Activated CD4-positive, alpha-beta T cell treated with anti-CD3 and anti-CD28 coated beads for 1 hour (primary cell): ENCODE data around the gene CHST8.
"Not testable (repeated sequence)": the region's sequence is repeated elsewhere in the genome, so short reads cannot be mapped to it uniquely, and the experiment has no call there.

Source experiments
- DNase-seq: peaks from one replicate; pipeline ENCODE4 v3.0.0-alpha.2; 2020

The CHST8 gene

DNA sequence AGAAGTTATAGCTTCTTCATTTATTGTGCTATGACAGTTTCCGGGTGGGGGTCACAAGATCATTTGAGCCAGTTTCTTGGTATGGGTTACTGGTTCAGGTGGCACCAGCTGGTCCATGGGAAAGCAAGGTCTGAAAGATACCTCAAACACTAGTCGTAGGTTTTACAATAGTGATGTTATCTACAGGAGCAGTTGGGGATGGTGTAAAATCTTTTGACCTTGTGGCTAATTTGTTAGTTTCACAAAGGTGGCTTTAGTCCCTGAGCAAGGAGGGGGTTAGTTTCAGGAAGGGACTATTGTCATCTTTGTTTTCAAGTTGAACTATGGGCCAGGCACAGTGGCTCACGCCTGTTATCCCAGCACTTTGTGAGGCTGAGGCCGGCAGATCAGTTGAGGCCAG is 24.6 kb downstream of the CHST8 start:
- no peak for DNase-seq

DNA sequence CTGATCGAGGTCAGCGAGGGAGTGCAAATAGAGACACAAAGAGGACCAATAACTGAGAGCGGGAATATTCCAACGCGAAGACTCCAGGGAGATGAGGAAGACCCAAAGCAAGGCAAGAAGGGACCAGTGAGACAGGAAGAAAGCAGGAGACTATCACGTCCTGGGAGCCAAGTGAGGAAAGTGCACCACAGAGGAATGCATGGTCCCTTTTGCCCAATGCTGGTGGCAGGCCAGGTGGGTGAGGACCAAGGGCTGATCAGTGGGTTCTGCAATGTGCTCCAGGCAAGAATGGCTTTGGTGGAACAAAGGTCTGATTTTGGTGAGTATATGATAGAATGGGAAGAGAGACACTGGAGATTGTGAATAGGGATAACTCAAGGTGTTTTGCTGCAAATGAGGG is 25.4 kb downstream of the CHST8 start:
- no peak for DNase-seq

DNA sequence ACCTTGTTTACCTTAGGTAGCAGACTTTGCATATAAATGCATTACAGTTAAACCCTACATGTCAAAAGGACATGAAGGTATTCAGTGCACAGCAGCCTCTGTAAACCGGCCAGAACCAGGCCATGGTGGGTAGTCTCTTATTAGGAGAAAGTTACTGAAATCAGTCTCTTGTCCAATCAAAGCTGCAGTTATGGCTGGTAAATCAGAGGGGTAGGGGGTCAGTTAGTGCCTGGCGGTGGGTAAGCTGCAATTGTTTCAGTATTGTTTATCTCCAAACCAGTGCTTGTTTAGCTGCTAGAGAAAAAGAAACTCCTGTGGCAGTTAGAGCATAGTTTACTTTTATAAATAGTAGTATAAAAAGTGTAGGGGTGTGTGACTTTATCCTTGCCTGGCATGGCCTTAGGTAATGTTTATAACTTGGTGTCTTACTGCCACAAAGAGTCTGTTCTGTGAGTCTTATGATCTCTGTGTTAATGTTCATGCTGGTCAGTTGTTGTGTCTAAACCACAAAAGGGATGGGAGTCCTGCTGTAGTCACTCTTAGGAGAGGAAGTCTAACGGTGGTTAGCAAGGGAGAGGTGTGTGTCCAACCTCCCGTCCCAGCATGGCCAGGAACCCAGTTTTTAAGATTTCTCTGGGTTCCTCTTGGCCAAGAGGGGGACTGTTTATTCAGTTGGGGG is 28.0 kb downstream of the CHST8 start:
- no peak for DNase-seq

DNA sequence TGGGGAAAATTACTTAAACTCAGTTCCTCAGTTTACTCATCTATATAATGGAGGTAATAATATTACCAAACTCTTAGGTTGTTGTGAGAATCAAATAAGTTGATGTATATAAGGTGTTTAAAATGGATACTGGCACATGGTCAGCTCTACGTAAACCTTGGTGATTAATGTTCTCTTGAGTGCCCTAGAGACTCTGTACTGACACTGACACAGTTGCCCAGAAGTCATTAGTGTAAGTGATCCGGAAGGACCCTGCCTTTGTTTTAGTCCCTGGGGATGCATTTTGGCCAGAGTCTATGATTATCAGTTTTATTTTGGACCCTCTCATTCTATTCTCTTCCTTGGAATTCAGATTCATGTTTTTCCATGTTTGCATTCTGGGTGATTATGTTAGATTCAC is 31.9 kb downstream of the CHST8 start:
- DNase-seq, result no peak

- no peak for DNase-seq
These were observed 33.2 kb downstream of the CHST8 start for GRCh38 chr19:33654840-33655508.

DNA sequence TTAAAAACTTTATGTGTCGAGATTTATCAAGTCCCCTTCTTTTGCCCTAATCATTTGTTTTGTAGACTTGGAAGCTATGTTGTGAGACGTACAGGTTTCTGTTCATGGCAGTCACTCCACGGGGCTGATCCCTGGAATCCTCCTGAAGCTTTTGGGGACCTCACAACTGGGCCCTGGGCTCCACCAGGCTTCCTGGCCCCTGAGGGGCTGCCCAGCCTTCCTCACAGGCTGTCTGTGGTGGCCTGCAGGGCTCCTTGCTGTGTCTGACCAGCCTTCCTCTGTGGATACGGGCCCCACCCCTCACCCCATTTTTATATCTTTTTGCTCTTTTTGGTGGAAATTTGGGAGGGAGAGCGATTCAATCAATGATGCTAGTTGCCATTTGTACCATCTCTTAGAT is 38.1 kb downstream of the CHST8 start:
- no peak for DNase-seq

GRCh38 chr19:33660410-33661124 is 38.8 kb downstream of the CHST8 start:
- DNase-seq, result no peak

DNA sequence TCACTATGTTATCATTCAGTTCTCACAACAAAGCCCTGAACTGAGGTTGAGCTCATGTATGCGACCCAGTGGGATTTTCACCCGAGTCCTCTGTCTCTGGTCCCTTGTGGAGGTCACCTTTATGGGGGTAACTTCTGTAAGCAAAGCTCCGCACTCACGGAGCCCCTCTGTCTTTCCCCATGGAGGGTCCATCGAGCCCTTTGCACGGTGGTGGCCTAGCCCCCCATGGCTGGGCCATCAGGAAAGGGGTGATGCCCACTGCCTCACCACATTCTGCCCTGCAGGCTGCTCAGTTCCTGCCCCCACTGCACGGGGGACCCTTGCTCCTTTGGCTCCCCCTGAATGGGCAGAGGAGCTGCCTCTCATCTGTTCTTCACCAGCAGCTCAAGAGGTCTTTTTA is 39.6 kb downstream of the CHST8 start:
- no peak for DNase-seq

GRCh38 chr19:33662391-33663092 is 40.8 kb downstream of the CHST8 start:
- no peak for DNase-seq

GRCh38 chr19:33663316-33663715 is 41.6 kb downstream of the CHST8 start:
- not testable (repeated sequence) for DNase-seq

- no peak for DNase-seq
These were observed 43.0 kb downstream of the CHST8 start for GRCh38 chr19:33664744-33665143.

GRCh38 chr19:33665776-33666595 is 44.2 kb downstream of the CHST8 start:
- no peak for DNase-seq

- DNase-seq, result no peak
These were observed 45.4 kb downstream of the CHST8 start for GRCh38 chr19:33667141-33667650.

GRCh38 chr19:33667881-33668280 is 46.1 kb downstream of the CHST8 start:
- DNase-seq, result no peak

DNA sequence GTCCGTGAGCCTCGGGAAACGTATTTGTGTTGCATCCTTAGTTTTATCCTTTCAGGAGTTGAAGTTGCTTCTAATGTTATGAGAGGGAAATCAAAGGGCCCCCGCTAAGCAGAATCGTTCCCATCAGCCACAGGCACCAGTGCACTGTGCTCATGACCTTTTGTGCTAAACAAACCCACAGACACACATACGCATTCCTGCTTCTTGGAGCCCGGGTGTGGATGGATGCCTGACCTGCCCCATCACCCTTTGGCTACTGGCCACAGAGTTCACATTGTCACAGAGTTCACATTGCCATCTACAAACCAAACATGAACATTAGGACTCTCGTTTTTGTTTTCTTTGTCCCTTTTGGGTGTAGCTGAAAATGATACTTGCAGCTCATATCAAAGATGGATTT is 47.2 kb downstream of the CHST8 start:
- no peak for DNase-seq

- DNase-seq, result no peak
These were observed 47.6 kb downstream of the CHST8 start for GRCh38 chr19:33669376-33669775.

GRCh38 chr19:33670398-33670797 is 48.6 kb downstream of the CHST8 start:
- DNase-seq, result no peak

DNA sequence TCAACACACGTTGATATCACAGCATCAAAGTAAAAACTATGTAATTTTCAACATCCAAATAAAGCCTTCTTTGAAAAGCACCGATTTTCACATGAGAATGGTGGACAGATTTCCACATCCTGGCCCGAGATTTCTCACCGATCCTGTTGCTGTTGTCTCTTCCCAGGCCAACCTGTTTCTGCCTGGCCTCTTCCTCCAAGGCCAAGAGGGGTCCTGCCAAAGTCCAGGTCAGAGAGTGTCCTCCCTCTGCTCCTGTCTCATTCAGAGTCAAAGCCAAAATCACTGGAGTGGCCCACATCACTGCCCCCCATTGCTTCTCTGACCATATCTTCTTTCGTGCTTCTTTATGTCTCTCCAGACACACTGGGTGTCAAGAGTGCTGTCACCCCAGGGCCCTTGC is 49.5 kb downstream of the CHST8 start:
- no peak for DNase-seq

- DNase-seq, result no peak
These were observed 51.6 kb downstream of the CHST8 start for GRCh38 chr19:33673258-33673875.

- DNase-seq, result no peak
These were observed 52.4 kb downstream of the CHST8 start for GRCh38 chr19:33673996-33674625.

DNA sequence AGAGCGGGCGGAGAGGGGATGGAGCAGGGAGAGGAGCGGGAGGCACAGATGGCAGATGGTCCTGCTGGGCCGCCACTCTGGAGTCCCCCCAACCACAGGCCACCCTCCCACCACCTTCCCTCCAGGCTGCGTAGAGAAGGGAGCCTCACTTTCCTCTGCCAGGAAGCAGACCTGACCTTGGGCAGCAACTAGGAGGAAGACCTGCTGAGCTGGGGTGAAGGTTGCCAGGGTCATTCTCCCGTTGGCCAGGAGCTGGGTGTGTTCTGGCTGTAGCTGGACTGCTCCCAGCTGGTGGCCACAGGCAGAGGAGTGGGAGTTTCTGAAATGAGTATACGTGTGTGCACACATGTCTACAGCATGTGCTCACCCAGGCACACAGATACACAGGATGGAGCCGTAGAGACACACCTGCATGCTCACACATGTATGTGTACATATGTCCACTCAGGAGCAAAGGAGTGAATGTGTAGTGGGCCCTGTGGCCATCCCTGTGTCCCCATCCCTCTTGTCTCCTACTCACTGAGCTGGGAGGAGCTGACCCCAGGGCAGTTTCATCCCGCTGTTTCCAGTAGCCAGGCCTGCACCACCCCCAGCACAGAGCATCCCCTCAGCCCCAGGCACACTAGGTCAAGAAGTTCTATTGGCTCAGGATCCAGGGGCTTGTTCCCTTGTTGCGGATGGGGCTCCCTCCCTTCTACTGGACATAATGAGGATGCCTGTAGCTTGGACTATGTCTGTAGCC is 53.0 kb downstream of the CHST8 start:
- DNase-seq, result no peak
